ENCODE results near the gene CSNK1G1.
"Not testable (repeated sequence)": the region's sequence is repeated elsewhere in the genome, so short reads cannot be mapped to it uniquely, and the experiment has no call there.

CSNK1G1 gene

DNA sequence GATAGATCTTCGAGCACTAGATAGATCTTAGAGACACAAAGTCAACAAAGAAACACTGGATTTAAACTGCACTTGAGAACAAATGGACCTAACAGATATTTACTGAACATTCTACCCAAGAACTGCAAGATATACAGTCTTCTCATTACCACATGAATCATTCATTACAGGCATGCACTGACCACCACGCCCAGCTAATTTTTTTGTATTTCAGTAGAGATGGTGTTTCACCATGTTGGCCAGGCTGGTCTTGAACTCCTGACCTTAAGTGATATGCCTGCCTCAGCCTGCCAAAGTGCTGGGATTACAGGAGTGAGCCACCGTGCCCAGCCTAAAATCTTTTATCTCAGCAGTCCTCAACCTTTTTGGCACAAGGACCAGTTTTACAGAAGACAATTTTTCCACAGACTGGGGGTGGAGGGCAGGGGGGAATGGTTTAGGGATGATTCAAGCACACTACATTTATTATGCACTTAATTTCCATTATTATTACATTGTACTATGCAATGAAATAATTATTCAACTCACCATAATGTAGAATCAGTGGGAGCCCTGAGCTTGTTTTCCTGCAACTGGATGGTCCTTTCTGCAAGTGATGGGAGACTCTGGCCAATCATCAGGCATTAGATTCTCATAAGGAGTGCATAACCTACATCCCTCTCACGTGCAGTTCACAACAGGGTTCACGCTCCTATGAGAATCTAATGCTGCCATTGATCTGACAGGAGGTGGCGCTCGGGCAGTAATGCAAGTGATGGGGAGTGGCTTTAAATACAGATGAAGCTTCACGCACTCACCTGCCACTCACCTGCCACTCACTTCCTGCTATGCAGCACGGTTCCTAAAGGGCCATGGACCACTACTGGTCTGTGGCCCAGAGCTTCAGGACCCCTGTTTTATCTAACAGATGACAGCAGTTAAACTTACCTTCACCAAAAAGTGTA, 21.7 kb downstream of the CSNK1G1 start:
- Histone ChIP-seq H3K4me3 (ENCODE audit: low read depth, low read length) (no peak overlapping the region), H3K9me3 (ENCODE audit: severe bottlenecking) (no peaks in the 10 kb centered on the region), H3K27ac (no peak overlapping the region), H3K27me3 (ENCODE audit: insufficient read depth, low read depth, severe bottlenecking) (no peaks in the 10 kb centered on the region), H3K36me3 (no peaks in the 10 kb centered on the region; the same call in 1 of the 2 replicates)
- peak; percentile 49 for DNase-seq
- TF ChIP-seq, protein P1, sequence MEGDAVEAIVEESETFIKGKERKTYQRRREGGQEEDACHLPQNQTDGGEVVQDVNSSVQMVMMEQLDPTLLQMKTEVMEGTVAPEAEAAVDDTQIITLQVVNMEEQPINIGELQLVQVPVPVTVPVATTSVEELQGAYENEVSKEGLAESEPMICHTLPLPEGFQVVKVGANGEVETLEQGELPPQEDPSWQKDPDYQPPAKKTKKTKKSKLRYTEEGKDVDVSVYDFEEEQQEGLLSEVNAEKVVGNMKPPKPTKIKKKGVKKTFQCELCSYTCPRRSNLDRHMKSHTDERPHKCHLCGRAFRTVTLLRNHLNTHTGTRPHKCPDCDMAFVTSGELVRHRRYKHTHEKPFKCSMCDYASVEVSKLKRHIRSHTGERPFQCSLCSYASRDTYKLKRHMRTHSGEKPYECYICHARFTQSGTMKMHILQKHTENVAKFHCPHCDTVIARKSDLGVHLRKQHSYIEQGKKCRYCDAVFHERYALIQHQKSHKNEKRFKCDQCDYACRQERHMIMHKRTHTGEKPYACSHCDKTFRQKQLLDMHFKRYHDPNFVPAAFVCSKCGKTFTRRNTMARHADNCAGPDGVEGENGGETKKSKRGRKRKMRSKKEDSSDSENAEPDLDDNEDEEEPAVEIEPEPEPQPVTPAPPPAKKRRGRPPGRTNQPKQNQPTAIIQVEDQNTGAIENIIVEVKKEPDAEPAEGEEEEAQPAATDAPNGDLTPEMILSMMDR (IDR thresholded peaks at IDR 0.05; ENCODE audit: low read depth, low read length), result 0 out of 2 replicates have a peak, but pooled peaks have one; percentile 25

DNA sequence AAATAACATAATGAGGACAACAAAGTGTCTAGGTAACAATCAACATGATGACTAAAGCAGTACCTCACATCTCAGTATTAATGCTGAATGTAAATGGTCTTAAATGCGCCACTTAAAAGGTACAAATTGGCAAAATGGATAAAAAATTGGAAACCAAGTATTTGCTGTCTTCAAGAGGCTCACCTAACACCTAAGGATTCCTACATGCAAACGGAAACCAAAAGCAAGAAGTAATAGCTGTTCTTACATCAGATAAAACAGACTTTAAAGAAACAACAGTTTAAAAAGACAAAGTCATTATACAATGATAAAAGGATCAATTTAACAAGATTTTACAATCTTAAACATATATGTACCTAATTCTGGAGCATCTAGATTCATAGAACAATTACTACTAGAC, 22.5 kb downstream of the CSNK1G1 start:
- no peaks in the 10 kb centered on the region for H3K27me3 ChIP-seq (ENCODE audit: insufficient read depth, low read depth, severe bottlenecking)
- no peaks in the 10 kb centered on the region for H3K9me3 ChIP-seq (ENCODE audit: severe bottlenecking)
- DNase-seq, result no peak
- H3K4me3 ChIP-seq (ENCODE audit: low read depth, low read length), result no peak overlapping the region
- TF ChIP-seq, protein P1 (IDR thresholded peaks at IDR 0.05; ENCODE audit: low read depth, low read length), result no peak
- no peak overlapping the region for H3K27ac ChIP-seq
- no peaks in the 10 kb centered on the region; the same call in 1 of the 2 replicates for H3K36me3 ChIP-seq

DNA sequence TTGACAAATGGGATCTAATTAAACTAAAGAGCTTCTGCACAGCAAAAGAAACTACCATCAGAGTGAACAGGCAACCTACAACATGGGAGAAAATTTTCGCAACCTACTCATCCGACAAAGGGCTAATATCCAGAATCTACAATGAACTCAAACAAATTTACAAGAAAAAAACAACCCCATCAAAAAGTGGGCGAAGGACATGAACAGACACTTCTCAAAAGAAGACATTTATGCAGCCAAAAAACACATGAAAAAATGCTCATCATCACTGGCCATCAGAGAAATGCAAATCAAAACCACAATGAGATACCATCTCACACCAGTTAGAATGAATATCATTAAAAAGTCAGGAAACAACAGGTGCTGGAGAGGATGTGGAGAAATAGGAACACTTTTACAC, 24.3 kb downstream of the CSNK1G1 start:
- H3K36me3 ChIP-seq; H3K4me3 ChIP-seq (ENCODE audit: low read depth, low read length); DNase-seq; H3K27ac ChIP-seq; H3K27me3 ChIP-seq (ENCODE audit: insufficient read depth, low read depth, severe bottlenecking); H3K9me3 ChIP-seq (ENCODE audit: severe bottlenecking): not testable (repeated sequence)

DNA sequence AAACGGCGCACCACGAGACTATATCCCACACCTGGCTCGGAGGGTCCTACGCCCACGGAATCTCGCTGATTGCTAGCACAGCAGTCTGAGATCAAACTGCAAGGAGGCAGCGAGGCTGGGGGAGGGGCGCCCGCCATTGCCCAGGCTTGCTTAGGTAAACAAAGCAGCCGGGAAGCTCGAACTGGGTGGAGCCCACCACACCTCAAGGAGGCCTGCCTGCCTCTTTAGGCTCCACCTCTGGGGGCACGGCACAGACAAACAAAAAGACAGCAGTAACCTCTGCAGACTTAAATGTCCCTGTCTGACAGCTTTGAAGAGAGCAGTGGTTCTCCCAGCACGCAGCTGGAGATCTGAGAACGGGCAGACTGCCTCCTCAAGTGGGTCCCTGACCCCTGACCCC, 29.0 kb downstream of the CSNK1G1 start:
- H3K9me3 ChIP-seq (ENCODE audit: severe bottlenecking); H3K36me3 ChIP-seq; H3K27me3 ChIP-seq (ENCODE audit: insufficient read depth, low read depth, severe bottlenecking); DNase-seq; H3K27ac ChIP-seq; H3K4me3 ChIP-seq (ENCODE audit: low read depth, low read length): not testable (repeated sequence)

DNA sequence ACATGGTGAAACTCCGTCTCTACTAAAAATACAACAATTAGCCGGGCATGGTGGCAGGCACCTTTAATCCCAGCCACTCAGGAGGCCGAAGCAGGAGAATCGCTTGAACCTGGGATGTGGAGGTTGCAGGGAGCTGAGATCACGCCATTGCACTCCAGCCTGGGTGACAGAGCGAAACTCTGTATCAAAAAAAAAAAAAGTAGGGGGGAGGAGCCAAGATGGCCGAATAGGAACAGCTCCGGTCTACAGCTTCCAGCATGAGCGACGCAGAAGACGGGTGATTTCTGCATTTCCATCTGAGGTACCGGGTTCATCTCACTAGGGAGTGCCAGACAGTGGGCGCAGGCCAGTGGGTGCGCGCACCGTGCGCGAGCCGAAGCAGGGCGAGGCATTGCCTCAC, 29.5 kb downstream of the CSNK1G1 start:
- not testable (repeated sequence) for H3K27ac ChIP-seq; DNase-seq; H3K36me3 ChIP-seq; H3K4me3 ChIP-seq (ENCODE audit: low read depth, low read length); H3K9me3 ChIP-seq (ENCODE audit: severe bottlenecking); H3K27me3 ChIP-seq (ENCODE audit: insufficient read depth, low read depth, severe bottlenecking)

DNA sequence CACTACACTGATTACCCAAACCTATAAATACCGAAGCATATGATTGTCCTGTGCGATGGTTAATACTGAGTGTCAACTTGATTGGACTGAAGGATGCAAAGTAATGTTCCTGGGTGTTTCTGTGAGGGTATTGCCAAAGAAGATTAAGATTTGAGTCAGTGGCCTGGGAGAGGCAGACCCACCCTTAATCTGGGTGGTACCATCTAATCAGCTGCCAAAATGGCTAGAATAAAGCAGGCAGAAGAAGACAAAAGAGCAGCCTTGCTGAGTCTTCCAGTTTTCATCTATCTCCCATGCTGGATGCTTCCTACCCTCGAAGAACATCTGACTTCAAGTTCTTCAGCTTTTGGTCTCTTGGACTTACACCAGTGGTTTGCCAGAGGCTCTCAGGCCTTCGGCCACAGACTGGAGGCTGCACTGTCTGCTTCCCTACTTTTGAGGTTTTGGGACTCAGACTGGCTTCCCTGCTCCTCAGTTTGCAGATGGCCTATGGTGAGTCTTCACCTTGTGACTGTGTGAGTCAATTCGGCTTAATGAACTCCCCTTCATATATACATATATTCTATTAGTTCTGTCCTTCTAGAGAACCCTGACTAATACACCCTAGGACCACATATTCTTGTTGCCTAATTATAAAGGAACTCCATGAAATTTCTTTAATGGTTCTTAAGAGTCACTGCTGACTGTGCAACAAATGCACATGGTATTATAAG, 31.7 kb downstream of the CSNK1G1 start:
- Histone ChIP-seq H3K36me3 (no peaks in the 10 kb centered on the region), H3K27me3 (ENCODE audit: insufficient read depth, low read depth, severe bottlenecking) (no peaks in the 10 kb centered on the region), H3K27ac (no peak overlapping the region), H3K4me3 (ENCODE audit: low read depth, low read length) (no peak overlapping the region), H3K9me3 (ENCODE audit: severe bottlenecking) (no peaks in the 10 kb centered on the region)
- TF ChIP-seq, protein P1 (IDR thresholded peaks at IDR 0.05; ENCODE audit: low read depth, low read length), result no peak
- DNase-seq, result no peak

DNA sequence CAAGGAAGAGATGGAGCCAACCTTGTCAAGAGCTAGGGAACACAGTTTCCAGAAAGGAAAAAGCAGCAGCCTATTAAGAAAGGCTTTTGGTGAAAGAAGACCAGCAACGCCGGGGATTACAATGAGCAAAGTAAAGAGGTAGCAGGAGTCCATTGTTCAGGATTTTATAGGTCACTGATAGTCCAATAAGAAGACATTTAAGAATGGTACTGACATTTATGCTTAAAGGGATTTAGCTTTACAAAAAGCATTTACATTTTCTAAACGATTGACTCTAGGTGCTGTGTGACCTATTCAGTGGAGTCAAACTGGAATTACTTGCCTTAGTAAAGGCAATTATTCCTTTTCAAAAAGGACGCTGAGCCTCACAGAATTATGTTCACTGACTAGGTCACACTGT, 40.8 kb downstream of the CSNK1G1 start:
- no peak overlapping the region for H3K4me3 ChIP-seq (ENCODE audit: low read depth, low read length)
- no peaks in the 10 kb centered on the region for H3K27me3 ChIP-seq (ENCODE audit: insufficient read depth, low read depth, severe bottlenecking)
- H3K27ac ChIP-seq, result no peak overlapping the region
- DNase-seq, result no peak
- H3K9me3 ChIP-seq (ENCODE audit: severe bottlenecking), result no peaks in the 10 kb centered on the region
- TF ChIP-seq, protein P1 (IDR thresholded peaks at IDR 0.05; ENCODE audit: low read depth, low read length), result no peak
- no peaks in the 10 kb centered on the region for H3K36me3 ChIP-seq

Data from WERI-Rb-1 (cell line).